Psoas muscle (tissue), 8 donors: ENCODE measurements around the gene SCYL2. TPM values are rescaled to one million over a fixed set of nuclear protein-coding genes. Genes with fewer than 3 reads are reported as not detected.

ENCODE experiments used
- ATAC-seq, 4 donors: fragments of 200-7000 bp; cut with Tn5 transposase; one replicate each; pipeline ENCODE4 v1.9.1; 2020; ENCODE audit warnings: moderate library complexity in 3 of 4, mild to moderate bottlenecking in 2 of 4
- DNase-seq, 2 donors: peaks; one replicate each; pipeline ENCODE4 v3.0.0-alpha.2; 2020
- H3K27ac ChIP-seq: fragments of 200-600 bp; one replicate; pipeline ENCODE4 v1.8.0; 2022
- H3K27me3 ChIP-seq, 3 donors: fragments of 200-600 bp in 1 of 3; one replicate each; pipeline versions ENCODE4 v1.6.1 to v1.8.0; 2013 to 2022; ENCODE audit warnings: low read length in 2 of 3, mild to moderate bottlenecking in 2 of 3, moderate library complexity in 1 of 3; ENCODE audit not compliant: insufficient read depth in 3 of 3
- H3K36me3 ChIP-seq, 2 donors: fragments of 200-600 bp in 1 of 2; one replicate each; pipeline versions ENCODE4 v1.6.1 to v1.8.0; 2013 to 2022; ENCODE audit warnings: low read depth in 1 of 2, mild to moderate bottlenecking in 1 of 2, moderate library complexity in 1 of 2; ENCODE audit not compliant: insufficient read depth in 1 of 2
- H3K4me1 ChIP-seq: fragments of 200-600 bp; one replicate; pipeline ENCODE4 v1.8.0; 2022
- H3K4me3 ChIP-seq: fragments of 200-600 bp; one replicate; pipeline ENCODE4 v1.8.0; 2022; ENCODE audit warnings: mild to moderate bottlenecking
- H3K9me3 ChIP-seq: fragments of 200-600 bp; one replicate; pipeline ENCODE4 v1.8.0; 2022
- WGBS, 3 donors: extraction: QIAGEN DNeasy Blood & Tissue Kit; methylation state at CpG; one replicate each; pipeline versions ENCODE4 v1.1.6 to v1.1.7; 2013; 5-methylcytosine and 5-hydroxymethylcytosine counted together
- intact Hi-C, 2 donors: fragments of 100-400 bp; cut with DNase I; formaldehyde crosslinking; loops; one replicate each; pipeline versions ENCODE4 v1.11.0 to v1.14.2; 2022
- polyA plus RNA-seq, 3 donors: library from polyadenylated mRNA; stranded (reverse); fragments of 200-250 nt; gene quantifications; one replicate each; pipeline ENCODE4 v1.2.3, GENCODE V29; 2013
- total RNA-seq, 4 donors: library from RNA; stranded (reverse); fragmentation: NEBNext Ultra II Directional in 2 of 4; extraction: Animal tissue kit (Norgen Biotek cat#: 25700) in 2 of 4; gene quantifications; one replicate each; pipeline versions ENCODE4 v1.2.1 to v1.2.4, GENCODE V29; 2021 to 2023
- TF ChIP-seq, protein P1 (sequence below): fragments of 200-600 bp; IDR thresholded peaks from one replicate; pipeline ENCODE4 v1.8.0; 2022; ENCODE audit warnings: antibody characterized with exemption
- donor health status: healthy with polysubstance abuse.
- donor health status: DM: no; HTN: no; CAD: no; lungs with moderate emphysema.
- donor health status: Bipolar disorder and iron deficiency.
- donor health status: healthy.
- donor health status: DM: yes; HTN: yes; CAD: no.
- donor health status: DM: no; HTN: no; CAD: no.
- donor health status: DM: no; HTN: no; CAD: no.
- donor health status: DM: yes; HTN: yes; CAD: no.

Gene SCYL2
- total and polyA plus RNA-seq, 7 donors, result 9.7 to 29.0 (median 23.3) TPM

DNA sequence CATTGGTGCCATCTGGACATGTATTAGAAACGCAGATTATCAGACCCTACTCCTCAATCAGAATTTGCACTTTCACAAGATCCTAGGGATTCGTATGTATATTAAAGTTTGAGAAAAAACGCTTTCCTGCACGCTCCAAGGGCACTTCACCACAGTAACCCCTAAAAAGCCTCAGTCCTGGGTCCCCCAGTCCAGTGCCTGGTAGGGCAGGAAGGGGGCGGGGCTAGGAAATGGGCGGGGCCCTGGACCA is 467 bp upstream of the SCYL2 start:
- H3K4me1 ChIP-seq, result peaks cover 18% of the 10 kb centered on the region
- WGBS, 3 donors, result 2 to 3% (median 2%) methylated on average over 6 of the region's 6 CpGs
- intact Hi-C loops, result loop anchor here (5.0 kb wide), 2 partner anchors 64 to 124 kb away; partner anchors contain the start of genes ACTR6 (in 1 of the 2) and BLTP3B (in 1 of the 2)
- no peaks in the 10 kb centered on the region for H3K9me3 ChIP-seq
- DNase-seq (peak in 1 of 2 donors; percentile 93), ATAC-seq (peak; percentile 72 to 85 (median 84))
- H3K27me3 ChIP-seq, result no peaks in the 10 kb centered on the region
- H3K4me3 ChIP-seq, result peak overlapping the region; percentile 96
- H3K27ac ChIP-seq, result peak overlapping the region; percentile 97
- TF ChIP-seq, protein P1, sequence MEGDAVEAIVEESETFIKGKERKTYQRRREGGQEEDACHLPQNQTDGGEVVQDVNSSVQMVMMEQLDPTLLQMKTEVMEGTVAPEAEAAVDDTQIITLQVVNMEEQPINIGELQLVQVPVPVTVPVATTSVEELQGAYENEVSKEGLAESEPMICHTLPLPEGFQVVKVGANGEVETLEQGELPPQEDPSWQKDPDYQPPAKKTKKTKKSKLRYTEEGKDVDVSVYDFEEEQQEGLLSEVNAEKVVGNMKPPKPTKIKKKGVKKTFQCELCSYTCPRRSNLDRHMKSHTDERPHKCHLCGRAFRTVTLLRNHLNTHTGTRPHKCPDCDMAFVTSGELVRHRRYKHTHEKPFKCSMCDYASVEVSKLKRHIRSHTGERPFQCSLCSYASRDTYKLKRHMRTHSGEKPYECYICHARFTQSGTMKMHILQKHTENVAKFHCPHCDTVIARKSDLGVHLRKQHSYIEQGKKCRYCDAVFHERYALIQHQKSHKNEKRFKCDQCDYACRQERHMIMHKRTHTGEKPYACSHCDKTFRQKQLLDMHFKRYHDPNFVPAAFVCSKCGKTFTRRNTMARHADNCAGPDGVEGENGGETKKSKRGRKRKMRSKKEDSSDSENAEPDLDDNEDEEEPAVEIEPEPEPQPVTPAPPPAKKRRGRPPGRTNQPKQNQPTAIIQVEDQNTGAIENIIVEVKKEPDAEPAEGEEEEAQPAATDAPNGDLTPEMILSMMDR, result no peak
- H3K36me3 ChIP-seq, result no peaks in the 10 kb centered on the region

GRCh38 chr12:100267603-100268281 is 765 bp downstream of the SCYL2 start:
- ATAC-seq (peak in 3 of 4 donors; percentile 15 to 36 (median 26)), DNase-seq (no peak)
- Histone ChIP-seq H3K36me3 (no peaks in the 10 kb centered on the region), H3K27me3 (no peaks in the 10 kb centered on the region), H3K9me3 (no peaks in the 10 kb centered on the region), H3K4me1 (peaks cover 22% of the 10 kb centered on the region), H3K4me3 (peak overlapping the region; percentile 96), H3K27ac (peak overlapping the region; percentile 97)
- TF ChIP-seq, protein P1, result no peak
- intact Hi-C loops, result loop anchor here (5.0 kb wide), 2 partner anchors 65 to 125 kb away; partner anchors contain the start of genes ACTR6 (in 1 of the 2) and BLTP3B (in 1 of the 2)
- 1% methylated on average over 33 of the region's 33 CpGs for WGBS, 3 donors

DNA sequence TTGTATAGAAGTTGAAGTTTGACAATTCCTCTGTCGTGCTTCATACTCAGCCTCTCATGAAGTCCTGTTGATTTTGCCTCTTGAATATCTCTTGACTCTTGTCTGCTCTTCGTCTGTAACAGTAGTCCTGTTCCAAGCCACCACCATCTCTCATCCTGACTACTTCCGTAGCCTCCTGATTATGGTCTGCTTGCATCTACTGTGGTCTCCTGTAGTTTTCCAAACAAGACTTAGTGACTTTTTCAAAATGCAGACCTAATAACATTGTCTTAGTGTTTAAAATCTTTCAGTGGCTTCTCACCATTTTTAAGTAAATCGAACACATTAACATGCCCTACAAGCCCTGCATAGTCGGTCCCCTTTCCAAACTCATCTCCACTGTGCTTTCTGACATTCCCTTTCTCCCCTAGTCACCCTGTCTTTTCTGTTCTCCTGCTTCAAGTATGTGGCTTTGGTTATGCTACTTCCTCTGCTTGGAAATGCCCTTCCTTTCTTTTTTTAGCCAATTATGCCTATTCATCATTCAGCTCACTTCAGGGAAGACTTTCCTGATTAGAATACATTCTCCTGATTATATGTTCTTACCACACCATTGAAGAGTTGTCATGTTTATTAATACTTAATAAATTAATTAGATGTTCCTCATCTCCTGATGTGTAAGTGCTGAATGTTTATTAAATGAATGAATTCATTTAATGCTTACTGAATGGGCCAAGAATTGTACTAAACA is 2.0 kb downstream of the SCYL2 start:
- WGBS, 3 donors, result 67 to 72% (median 68%) methylated on average over 5 of the region's 5 CpGs
- peak overlapping the region; percentile 96 for H3K4me3 ChIP-seq
- no peaks in the 10 kb centered on the region for H3K27me3 ChIP-seq
- TF ChIP-seq, protein P1, result no peak
- H3K36me3 ChIP-seq, result no peaks in the 10 kb centered on the region
- ATAC-seq, result no peak
- DNase-seq, result no peak
- H3K27ac ChIP-seq, result peak overlapping the region; percentile 4
- intact Hi-C loops, result loop anchor here (5.0 kb wide), 2 partner anchors 67 to 127 kb away; partner anchors contain the start of genes ACTR6 (in 1 of the 2) and BLTP3B (in 1 of the 2)
- no peaks in the 10 kb centered on the region for H3K9me3 ChIP-seq
- peaks cover 22% of the 10 kb centered on the region for H3K4me1 ChIP-seq

DNA sequence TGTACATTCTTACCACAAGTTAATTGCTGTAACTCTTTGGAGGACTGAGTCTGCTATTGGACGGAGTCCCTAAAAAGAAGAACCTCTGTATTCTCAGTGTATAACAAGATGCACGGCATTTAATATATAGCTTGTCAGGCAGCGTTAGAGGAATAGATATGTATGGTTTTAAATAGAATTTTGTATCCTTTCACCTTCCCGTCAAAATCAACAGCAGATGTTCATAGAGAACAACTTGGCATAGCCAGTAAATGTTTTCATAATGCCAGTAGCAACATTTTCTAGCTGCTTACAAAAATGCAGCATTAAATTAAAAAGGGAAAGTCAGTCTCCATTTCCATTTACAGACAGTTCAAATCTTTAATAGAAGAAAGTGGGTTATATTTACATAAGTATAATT is 6.8 kb downstream of the SCYL2 start:
- WGBS, 3 donors, result 57 to 68% (median 60%) methylated on average over 4 of the region's 4 CpGs

More for the DNA sequence above, 6.8 kb downstream of the SCYL2 start:
- no peak for ATAC-seq
- peaks cover 14% of the 10 kb centered on the region for H3K4me1 ChIP-seq
- no peaks in the 10 kb centered on the region for H3K9me3 ChIP-seq
- intact Hi-C loops, result no loop called here
- H3K36me3 ChIP-seq, result no peaks in the 10 kb centered on the region
- TF ChIP-seq, protein P1, result no peak
- no peak for DNase-seq
- H3K4me3 ChIP-seq, result no peak overlapping the region
- no peak overlapping the region for H3K27ac ChIP-seq
- no peaks in the 10 kb centered on the region for H3K27me3 ChIP-seq
